T-helper 9 cell (primary cell): ENCODE measurements around the gene NFIX.

Source experiments
- DNase-seq: peaks from one replicate; pipeline ENCODE4 v3.0.0-alpha.2; 2020

The NFIX gene

GRCh38 chr19:13039211-13039789, 44.0 kb downstream of the NFIX start:
- DNase-seq, result no peak

DNA sequence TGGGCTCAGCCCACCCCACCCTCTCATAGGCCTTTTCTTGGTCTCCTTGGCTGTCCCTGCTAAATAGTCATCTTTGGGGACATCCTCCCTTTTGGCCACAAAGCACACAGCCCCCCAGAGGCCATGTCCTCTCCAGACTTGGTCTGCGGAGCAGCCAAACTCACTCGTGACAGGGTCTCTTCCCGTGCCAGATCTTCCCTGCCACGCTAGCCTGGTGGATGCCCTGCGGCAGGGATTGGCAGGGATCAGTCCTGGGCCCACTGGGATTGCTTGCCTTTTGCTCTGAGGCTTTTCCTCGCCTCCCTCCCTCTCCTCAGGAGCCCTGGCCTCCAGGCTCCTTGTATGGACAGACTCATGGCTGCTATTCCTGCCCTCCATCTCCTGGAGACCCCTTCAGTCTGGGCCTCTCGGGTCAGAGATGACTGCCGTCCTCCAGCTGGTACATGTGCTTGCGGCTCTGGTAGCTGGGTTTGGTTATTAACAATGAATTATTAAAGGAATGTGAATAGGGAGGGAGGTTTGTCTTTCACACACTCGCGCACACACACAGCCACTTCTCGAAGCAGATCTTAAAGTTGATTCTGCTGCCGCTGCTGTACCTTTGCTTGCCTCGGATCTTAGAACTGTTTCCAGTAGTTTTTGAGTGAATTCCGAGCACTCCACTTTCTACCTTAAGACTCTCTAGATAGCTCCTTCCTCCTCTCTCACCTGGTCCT, 45.1 kb downstream of the NFIX start:
- no peak for DNase-seq

DNA sequence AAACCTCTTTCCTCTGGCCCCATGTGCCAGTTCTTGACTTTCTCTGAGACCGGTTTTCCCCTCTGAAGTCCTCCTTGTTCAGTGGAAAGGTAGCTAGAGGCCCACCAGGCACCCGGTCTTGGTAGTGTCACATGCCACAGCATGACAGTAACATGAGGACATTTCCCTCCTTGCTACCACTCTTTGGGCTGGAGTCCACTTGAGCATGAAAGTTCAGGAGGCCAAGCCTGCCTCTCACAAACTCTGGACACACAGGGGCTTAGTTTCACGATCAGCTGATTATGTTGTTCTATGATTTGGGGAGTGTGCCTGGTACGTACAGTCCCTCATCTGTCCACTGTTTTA, 45.6 kb downstream of the NFIX start:
- DNase-seq, result no peak

DNA sequence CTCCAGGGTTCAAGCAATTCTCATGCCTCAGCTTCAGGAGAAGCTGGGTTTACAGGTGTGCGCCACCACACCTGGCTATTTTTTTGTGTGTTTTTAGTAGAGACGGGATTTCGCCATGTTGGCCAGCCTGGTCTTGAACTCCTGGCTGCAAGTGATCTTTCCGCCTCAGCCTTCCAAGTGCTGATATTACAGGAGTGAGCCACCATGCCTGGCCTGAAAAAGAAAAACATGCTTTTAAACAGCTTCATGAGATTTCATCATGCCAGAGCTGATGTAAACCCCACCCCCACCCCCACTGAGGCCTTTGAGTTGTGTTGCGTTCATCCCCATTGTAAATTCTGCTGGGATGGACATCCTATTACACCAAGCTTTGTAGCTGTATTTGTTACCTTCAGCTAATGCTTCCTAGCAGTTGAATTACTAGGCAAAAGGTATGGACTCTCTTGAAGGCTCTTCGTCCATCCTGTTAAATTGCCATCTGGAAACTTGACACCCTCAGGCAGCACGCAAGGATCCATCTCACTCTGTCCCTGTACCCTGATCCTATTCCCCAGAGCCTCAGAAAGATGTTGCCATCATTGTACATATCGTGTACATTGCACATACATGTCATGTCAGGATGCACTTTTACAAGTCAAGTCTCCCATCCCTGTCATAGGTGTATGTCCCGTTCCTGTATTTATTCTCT, 47.3 kb downstream of the NFIX start:
- no peak for DNase-seq

- no peak for DNase-seq
Measured at GRCh38 chr19:13043285-13043684, 48.0 kb downstream of the NFIX start.

- no peak for DNase-seq
Measured at GRCh38 chr19:13044231-13044836, 49.1 kb downstream of the NFIX start.

- DNase-seq, result no peak
Measured at GRCh38 chr19:13045812-13046211, 50.5 kb downstream of the NFIX start.

DNA sequence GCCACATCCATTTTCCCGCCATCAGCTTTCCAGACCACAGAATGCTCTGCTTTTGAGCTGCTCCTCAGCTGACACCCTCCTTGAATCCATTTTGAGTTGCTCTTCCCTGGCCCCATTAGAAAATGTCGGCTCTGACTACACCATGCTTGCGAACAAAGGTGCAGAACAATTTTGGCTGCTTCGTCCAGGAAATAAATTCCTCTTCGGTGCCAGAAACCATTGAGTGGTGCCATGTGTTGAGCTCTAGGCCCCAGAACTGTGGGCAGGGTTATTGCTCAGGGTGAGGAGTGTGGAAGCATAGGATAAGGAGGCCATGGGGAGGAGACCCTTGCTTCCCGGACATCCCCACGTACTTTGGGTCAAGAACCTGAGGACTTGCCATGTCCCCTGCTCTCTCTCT, 52.1 kb downstream of the NFIX start:
- DNase-seq, result no peak

DNA sequence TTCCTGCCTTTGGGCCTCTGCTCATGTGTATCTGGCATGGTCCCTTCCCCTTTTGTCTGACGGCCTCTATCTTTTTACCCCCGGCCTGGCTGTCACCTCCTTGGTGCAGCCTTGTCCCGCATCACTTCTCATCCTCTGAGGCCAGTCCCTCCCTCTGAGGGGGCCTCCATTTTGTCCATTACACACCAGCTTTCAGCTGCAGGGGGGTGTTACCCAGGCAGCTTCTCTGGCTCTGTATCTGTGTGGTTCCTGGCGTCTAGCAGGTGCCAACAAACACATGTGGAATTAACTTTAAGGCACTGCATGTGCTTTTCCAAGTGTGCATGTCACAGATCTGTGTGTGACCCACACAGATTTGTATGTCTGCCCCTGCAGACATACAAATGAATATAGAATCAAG, 55.0 kb downstream of the NFIX start:
- no peak for DNase-seq

GRCh38 chr19:13051557-13052165, 56.4 kb downstream of the NFIX start:
- no peak for DNase-seq

DNA sequence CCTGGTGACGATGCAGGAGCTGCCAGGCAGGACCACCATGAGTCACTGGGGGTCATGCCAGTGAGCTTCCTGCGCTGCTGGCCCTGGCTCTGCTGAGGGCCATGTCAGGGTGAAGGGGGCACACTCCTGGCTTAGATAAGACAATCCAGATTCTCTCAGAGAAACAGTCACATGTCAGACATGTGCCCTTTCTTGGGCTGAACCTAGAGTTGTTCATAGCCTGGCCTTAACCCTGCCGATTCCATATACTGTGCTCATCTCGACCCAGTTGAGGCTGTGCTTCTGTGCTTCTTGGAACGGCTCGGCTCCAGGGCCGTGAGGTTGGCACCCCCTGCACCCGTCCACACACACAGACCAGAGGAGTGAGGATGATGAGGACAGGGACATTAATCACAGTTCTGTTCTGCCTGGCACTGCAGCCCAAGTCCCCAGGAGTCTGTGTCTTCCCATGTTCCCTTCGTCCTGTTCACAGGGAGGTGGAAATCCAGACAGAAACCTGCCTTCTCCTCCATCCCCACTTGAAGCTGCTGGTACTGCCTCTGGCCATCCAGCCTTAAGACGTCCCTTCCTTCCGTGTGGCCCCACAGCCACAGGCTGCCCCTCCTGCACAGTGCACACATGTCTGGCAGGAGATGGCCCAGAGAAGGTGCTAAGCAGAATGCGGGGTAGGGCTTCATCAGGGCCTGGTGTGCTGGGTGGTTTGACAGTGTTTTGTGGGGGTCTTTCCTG, 57.3 kb downstream of the NFIX start:
- no peak for DNase-seq

- DNase-seq, result no peak
Measured at GRCh38 chr19:13053238-13053637, 58.0 kb downstream of the NFIX start.

DNA sequence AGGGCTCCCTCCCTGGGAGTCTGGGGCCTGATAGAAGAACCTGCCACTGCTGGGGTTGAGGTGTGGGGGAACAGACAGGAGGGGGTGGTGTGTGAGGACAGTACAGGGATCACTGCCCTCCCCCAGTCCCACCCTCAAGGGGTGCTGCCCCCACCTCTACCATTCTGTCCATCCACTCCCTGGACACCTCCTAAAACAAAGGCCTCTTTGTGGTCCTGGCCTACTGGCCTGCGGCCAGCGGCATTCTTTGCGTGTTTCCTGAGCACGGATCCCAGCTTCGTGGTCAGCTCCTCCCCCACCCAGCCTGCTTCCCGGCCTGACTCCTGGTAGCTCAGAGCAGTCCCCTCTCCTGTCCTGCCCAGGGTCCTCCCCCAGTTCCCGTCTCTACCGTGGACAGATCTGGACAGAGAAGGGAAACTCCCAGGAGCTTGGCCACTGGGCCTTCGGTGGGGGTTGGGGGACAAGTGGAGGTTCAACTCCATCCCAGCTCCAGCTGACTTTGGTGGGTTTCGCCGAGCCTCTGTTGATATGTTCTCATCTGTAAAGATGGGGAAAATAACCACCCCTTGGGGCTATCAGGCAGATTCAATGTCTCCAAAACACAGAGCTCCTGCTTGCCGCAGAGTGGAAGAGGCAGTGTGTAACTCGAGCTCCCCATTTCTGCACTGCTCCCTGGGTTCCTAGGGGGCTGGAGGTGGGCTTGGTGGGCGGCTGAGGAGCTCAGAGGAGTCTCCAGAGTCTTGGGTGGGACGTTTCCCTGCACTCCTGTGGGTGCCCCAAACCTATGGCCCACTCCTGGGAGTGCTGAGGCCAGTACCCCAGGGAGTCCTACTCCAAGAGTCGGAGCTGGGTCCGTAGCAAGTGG, 58.7 kb downstream of the NFIX start:
- no peak for DNase-seq

DNA sequence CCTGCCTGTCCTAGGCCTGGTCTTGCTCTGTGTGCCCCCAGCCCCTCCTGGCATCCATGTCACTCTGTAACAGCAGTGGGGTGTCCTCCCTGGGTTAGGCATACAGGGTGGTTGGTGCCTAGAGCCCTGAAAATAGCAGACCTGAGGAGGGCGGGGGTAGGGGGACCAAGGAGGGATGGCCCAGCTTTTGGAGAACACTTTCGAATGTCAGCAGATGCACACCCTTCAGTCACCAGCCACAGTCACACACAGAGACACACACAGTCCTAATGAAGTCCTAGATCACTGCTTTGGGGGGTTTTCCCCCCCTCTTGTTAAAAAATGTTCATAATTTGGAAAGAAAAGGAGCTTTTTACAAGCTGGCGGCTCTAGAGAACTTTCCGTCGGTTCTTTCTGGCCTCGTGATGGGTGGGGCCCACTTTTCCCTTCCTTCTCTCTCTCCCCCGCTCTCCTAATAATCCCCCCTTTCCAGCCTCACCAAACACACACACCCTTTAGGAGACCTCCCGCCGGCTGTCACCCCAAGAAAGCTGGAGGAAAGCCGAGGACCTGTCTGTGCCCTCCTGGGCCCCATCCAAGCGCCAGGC, 59.4 kb downstream of the NFIX start:
- DNase-seq, result no peak

GRCh38 chr19:13055213-13056051, 60.2 kb downstream of the NFIX start:
- DNase-seq, result no peak

GRCh38 chr19:13056052-13056660, 60.9 kb downstream of the NFIX start:
- no peak for DNase-seq

DNA sequence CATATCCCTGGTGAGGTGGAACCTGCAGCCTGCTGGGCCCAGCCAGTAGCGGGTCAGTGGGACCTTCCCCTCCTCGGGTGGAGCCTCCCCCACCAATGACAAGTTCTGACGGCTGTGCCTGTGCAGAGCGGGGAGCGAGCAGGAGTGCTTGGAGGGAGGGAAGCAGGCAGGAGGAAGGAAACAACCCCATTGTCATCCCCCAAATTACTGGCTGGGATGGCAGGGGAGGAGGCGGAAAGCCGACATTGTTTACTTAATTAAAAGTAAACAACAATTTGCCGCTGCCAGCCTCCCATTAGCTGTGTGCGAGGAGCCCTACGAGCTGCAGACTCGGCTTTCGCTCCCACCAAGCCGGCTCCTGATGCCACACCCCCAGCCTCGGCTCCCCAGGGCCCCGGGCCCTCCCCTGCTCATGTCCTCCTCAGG, 61.9 kb downstream of the NFIX start:
- DNase-seq, result no peak

- no peak for DNase-seq
Measured at GRCh38 chr19:13057744-13058143, 62.5 kb downstream of the NFIX start.

GRCh38 chr19:13058951-13059660, 63.8 kb downstream of the NFIX start:
- DNase-seq, result no peak
